Sigmoid colon (tissue), 4 donors: ENCODE measurements around the gene WDR87.

Experiments
- POLR2A ChIP-seq, 2 donors: fragments of 450-650 bp; IDR thresholded peaks; one replicate each; pipeline ENCODE4 v1.6.1; 2016; ENCODE audit warnings: antibody characterized with exemption in 2 of 2, mild to moderate bottlenecking in 2 of 2, moderate library complexity in 2 of 2
- POLR2AphosphoS5 ChIP-seq, 4 donors: sonication (generic); formaldehyde crosslinking; IDR thresholded peaks; one replicate each; pipeline ENCODE4 v1.6.1; 2017; ENCODE audit warnings: antibody characterized with exemption in 4 of 4

- no peak for TF ChIP-seq POLR2A (IDR thresholded peaks at IDR 0.05)
- no peak for TF ChIP-seq POLR2AphosphoS5 (IDR thresholded peaks at IDR 0.05)
Observed at GRCh38 chr19:37932985-37933936, 26.9 kb upstream of the WDR87 start.
